HG03095 (cell line): ENCODE results near the gene PLA2G4D.

ENCODE experiments used
- ATAC-seq: cut with Tn5 transposase; IDR thresholded peaks from one replicate; pipeline ENCODE4 v1.9.1; 2021; ENCODE audit warnings: moderate library complexity; ENCODE audit not compliant: unreplicated experiment

Gene PLA2G4D

DNA sequence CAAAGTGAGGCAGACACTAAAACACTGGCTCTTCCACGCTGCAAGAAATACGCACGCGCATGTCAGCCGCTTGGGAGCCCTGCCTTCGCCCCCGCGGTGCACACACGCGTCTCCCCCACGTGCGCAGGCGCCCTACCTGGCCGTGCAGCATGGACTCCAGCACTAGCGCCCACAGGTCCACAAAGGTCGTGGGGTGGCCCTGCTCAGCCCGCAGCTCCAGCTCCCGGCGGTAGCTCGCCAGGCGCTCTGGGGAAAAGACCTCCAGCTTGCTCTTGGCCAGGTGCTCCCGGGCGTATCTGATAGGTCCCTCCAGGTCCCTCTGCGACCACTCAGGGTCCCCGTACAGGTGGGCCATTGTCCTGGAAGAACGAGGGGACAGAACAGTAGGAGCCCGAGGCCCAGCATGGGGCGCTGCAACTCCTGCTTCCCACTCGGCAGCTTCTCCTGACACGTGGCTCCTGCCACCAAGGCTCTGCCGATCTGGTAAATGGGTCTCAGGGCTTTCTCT, 14.9 kb downstream of the PLA2G4D start:
- no peak for ATAC-seq

DNA sequence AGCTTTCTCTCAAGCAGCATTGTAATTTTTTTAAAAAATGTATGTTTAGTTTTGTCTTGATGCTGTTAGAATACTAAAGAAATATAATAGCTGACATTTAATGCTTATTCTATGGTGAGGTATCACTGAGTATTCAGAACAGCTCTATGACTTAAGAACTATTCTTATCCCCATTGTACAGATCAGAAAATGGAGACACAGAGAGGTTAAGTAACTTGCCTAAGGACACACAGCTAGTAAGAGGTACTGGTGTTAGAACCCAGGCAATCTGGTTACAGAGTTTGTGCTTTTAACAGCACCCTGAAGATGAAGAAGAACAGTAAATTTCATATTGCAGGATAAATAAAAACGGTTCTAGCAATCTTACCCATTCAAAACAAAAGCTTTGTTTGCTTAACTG, 15.5 kb downstream of the PLA2G4D start:
- no peak for ATAC-seq

DNA sequence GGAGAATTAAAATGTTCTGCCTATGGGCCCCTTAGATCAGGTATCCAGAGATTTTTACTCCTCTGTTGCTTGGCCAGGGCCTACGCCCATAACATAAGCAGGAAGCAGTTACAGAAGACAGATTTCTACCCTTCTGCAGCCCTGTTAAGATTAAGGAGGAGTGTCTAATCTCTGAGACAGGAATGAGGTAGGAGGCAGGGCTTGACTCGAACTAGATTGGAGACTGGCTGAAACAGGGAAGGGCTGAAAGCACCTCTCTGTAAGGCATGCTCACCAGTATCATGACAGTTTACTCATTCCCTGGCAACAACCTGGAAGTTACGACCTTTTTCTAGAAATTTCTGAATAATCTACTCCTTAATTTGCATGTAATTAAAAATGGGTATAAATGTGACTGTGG, 16.7 kb downstream of the PLA2G4D start:
- ATAC-seq = no peak

DNA sequence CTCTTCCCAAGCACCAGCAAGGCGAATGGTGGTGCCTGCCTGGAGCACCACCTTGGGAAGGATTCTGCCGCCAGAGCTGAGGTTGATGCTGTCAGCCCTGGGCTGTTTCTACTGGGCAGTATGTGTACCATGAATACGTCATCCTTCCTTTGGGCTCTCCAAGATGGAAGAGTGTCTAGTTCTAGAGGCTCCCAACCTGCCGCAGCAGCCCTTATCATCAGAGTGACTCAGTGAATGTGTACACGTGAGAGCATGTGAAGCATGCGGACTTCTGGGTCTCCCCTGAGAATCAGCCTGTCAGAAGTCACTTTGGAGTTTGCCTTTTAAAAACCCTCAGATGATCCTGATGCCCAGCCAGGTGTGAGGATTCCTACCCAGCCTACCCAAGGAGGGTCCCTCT, 20.9 kb downstream of the PLA2G4D start:
- ATAC-seq = no peak

DNA sequence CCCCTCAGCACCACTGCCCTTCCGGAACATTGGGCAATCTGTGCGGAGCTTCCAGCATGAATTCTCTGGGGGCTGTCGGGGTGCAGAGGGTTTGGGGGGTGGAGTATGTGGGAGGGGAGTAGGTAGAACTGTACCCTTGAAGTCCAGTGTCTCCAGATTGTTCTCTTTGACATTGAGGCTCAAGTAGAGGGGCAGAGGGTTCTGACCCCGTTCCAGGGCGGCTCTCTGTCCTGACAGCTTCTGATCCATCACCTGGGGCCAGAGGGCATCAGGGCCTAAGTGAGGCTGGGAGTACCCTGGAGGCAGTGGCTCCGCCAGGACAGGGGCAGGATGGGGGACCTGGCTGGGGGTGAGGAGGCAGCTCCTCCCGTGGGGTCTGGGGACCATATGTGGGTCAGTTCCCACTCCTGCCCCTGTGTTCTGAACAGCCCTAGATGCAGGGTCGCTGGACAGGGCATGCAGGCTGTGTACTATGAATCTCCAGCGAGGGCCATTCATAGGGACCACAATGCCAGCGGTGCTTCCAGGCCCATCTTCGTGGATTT, 22.1 kb downstream of the PLA2G4D start:
- ATAC-seq = no peak

DNA sequence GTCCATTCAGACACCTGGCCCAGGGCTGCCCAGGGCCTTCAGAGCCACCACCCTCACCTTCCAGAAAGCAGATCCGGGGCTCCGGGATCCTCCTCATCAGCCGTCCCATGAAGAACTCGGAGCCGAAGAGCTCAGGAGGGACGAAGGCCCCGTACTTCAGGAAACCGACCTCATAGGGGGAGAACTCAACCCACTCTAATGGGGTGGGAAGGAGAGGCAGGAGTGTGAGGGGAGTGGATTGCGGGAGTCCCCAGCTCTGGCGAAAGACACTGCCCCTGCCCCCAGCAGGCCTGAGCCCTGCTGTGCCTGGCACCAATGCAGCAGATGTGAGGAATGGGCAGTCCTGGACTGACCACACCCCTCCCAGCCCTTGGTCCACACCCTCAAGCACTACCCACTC, 22.6 kb downstream of the PLA2G4D start:
- ATAC-seq = no peak

DNA sequence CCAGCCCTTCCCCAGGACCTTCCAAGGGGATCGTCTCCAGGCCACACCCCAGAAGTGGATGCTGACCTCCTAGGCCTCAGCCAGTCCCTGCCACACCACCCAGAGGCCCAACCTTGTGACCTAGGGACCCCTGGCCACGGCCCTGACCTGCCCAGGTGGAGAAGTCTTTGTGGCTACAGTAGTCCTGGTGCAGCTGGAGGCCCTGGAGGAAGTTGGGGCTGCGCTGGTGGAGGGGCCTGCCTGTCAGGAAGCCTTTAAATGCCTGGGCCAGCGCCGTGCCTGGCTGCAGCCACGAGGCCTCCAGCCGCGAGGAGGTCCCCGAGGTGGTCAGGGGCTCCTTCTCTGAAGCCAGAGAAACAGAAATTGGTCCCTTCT, 23.4 kb downstream of the PLA2G4D start:
- no peak for ATAC-seq

DNA sequence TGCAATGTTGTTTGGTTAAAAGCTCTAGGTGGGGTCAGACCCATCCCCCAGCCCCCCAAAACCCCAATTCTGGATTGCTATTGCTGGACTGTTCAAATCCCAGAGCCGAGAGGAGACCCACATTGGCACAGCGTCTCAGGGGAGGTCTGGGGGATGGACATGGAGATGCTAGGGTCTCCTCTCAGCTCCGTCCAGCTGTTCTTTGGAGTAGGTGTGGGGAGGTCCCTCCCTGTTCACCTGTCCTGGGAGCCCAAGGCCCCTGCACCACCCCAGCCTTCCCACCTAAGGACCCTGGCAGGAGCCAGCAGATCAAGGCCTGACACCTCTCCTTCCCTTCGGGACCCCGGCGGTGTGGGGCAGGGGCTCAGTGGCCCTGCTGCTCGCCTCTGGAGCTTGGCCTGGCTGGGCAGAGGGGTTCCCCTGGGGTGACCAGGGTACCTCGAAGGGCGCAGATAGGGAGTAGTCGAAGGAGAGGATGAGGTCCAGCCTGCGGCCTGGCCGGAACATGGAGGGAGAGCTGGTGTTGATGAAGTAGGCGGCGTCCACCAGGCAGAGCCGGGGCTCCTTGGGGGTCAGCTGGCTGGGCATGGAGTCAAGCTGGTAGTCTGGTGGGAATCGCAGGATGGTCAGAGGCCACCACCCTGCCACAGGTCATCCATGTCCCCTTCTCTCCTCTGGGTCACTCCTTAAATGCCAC, 23.9 kb downstream of the PLA2G4D start:
- ATAC-seq = no peak

DNA sequence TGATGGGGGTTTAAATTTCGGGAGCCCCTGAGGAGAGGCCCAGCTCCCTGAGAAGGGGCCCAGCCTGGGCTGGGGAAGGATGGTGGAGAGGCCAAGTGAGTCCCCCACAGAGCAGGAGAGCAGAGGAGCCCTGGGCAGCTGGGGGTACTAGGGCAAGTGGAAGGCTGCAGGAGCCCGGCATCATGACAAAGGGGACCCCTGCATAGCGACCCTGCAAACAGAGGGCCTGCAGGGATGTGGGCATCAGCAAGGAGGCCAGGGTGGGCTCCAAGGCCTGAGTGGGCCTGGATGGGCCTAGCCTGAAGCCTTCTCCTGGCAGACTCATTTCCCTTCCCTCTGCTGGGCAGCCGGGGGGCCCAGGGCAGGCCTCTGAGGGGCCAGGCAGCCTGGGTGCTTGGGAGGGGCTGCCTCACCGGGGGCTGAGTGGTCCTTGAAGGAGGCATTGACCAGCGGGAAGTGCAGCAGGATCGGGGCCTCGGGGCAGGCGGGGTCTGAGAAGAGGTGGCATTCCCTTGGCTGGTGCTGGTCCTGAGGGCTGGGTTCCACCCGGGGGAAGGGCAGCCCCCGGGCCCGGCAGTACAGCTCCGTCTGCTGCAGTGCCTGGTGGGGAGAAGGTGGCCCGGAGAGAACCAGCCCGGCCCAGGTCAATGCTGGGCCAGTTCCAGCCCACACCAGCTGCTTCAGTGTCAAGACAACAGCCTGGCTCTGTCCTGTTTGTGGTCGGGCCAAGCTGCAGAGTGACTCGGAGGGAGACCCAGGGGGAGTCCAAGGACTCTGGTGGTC, 24.7 kb downstream of the PLA2G4D start:
- ATAC-seq = no peak

DNA sequence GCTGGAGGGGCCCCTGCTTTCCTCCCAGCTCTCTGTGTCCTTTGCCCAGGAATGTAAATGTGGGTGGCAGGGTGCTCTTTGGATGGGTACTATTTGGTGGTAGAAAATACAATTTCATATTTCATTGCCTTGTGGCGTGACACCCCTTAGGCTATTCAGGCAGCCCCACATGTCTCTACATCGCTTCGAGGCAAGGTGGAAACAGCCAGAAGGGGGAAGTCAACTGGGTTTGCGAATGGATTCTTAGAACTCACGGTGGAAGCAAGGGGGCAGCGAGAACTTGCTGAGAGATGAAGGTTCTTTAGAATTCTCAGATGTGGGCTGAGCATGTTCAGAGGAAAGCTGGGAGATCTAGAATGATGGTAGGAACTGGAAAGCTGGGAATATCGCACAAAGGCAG, 25.3 kb downstream of the PLA2G4D start:
- ATAC-seq = no peak

DNA sequence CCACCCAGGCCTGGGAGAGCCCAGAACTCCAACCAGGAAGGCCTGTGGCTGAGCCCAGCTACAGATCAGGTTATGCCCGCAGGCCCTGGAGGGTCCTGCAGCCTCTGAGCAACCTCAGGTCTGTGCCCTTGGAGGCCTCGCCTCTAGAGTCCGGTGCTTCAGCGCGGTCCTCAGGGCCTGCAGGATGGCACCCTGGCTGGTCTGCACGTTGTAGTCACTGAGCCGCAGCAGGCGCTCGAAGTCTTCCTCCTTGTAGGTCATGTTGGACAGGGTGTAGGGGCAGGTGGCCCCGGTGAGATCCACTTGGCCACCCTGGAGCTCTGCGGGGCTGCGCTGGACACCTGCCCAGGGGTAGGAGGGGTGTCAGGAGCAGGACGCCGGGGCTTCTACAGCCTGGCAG, 25.8 kb downstream of the PLA2G4D start:
- ATAC-seq = no peak

DNA sequence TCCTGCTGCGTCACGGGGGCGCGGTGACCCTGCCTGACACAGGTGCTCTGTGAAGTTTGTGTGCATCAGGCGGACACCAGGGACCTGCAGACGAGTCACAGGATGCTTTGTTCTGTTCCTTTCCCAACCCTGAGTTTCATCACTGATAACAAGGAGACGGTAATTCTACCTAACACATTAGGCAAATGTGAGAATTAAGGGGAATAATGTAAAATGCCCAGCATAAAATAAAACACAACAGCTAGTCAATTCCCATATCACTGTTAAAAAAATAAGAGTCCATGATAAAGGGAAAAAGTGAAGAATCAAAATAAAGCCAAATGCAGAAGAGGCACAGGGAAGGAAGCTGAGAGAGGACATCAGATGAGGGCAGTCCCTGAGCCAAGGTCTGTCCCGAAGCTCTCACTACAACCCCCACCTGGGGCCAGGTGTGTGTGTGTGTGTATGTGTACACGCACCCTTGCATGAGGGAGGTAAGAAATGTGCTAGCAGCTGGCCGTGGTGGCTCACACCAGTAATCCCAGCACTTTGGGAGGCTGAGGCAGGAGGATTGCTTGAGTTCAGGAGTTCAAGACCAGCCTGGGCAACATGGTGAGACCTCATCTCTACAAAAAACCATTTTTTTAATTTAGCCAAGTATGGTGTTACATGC, 27.5 kb downstream of the PLA2G4D start:
- ATAC-seq = no peak

DNA sequence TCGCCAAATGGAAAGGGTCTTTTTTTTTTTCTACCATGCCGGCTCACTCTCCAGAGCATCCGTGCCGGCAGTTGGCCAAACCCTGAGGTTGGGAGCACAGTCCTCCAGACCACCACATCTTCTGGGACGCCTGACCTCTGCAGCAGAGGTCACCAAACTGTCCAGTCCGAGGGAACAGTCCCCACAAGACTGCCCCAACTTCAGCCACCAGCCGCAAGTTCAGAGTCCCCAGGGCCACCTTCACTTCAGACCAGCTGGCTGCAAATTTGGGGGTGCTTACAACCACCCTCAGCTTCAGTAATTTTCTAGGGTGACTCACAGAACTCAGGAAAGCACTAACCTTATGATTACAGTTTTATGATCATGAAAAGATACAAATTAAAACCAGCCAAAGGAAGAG, 28.9 kb downstream of the PLA2G4D start:
- no peak for ATAC-seq

DNA sequence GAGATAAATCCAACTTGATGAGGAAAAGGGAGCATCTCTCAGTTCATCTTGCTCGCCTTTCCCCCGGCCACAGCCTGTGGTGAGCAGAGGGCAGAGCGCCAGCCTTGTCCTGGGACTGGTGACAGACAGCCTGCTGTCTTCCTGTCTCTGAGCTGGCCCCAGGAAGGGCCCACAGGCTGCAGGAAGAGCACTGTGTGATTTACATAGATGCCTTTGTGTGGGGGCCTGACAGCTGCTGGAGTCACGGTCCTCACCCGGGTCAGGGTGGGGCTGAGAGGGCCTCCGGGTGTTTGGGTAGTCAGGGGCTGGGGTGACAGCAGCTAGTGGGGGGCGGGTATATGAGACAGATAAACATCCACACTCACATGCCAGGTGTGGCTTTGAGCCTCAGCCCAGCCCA, 29.3 kb downstream of the PLA2G4D start:
- ATAC-seq = no peak

DNA sequence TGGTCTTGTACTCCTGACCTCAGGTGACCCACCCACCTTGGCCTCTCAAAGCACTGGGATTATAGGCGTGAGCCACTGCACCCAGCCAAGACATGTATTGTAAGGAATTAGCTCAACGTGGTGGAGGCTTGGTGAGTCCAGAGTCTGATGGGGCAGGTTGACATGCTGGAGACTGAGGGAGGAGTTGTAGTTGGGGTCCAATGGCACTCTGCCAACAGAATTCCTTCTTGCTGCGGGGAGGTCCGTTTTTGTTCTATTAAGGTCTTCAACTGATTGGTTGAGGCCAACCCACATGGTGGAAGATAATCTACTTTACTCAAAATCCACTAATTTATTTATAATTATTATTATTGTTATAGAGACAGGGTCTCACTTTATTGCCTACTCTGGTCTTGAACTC, 30.1 kb downstream of the PLA2G4D start:
- no peak for ATAC-seq

DNA sequence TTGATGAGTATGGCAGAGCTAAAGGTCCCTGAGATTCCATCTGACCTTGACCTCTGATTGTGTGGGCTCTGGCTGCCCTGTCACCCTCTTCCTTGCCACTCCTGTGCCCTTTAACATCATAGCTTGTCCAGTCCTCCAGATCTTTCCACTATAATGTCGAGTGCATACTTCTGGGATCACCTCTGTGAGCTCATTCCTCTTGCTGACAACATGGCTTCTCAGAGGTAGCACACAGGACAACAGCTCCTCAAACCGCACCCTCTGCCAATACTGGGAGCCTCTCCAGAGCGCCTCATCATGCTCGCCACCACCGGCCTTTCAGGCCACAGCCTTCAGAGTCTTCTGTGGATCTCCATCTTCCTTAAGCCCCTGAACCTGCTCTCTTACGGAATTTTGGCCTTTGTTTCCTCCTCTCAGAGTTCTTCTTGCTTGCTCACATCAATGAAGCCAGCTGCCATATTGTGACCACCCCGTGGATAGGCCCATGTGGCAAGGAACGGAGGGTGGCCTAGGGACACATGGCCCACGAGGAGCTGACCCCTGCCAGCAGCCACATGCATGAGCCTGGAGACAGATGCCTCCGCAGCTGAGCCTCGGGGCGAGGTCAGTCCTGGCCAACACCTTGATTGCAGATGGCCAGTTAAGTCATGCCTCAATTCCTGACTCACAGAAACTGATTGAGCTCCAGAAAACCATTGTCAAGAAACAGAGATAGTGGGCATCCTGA, 31.1 kb downstream of the PLA2G4D start:
- no peak for ATAC-seq

DNA sequence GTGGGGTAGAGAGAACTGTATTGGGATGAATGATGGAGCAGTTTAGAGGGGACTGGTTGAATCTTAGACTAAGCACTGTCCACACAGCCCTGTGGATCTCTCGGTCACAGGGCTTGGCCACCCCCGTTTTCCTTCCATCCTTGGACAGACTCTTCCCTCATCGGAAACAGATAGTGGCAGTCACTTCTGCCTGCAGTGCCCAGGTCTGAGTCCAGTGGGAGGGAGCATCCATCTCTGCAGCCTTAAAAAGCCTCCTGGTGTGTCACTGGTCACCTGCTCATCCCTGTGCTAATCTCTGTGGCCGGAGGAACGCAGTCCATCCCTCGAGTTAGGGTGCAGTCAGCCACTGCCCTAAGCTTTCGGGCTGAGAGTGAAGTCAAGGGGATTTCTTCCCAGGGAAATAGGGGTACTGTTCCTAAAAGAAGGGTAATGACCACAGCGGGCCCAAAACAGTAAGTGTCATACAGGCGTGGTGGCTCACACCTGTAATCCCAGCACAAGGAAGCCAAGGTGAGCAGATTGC, 32.0 kb downstream of the PLA2G4D start:
- no peak for ATAC-seq

DNA sequence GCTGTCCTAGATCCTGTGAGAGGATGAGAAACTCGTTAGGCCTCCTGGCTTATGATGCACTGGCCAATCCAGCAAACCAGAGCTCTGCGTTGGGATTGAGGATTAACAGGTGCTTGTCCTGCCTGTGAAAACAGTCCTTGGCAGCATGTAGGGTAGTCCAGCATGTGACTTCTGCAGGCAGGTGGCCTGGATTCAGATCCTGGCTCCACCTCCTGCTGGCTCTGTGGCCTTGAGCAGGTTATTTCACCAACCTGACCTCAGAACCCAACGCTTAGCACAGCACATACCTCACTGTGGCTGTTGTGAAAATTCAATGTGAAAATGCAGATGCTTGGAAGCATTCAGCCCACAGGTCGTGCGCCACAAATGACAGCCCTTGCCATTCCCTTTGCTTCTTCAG, 33.6 kb downstream of the PLA2G4D start:
- ATAC-seq = no peak

DNA sequence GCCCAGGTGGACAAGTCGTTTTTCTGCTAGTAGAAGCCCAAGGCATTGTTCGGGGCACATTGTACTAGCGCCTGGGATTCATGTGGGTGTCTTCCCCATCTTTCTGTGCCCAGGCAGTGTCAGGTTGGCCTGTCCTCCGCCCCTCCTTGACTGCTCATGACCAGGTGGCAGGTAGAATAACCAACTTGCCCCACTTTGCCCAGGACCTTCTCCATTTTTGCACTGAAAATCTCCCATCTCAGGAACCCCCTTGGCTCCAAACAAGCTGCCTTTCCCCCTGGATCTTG, 33.9 kb downstream of the PLA2G4D start:
- ATAC-seq = no peak

DNA sequence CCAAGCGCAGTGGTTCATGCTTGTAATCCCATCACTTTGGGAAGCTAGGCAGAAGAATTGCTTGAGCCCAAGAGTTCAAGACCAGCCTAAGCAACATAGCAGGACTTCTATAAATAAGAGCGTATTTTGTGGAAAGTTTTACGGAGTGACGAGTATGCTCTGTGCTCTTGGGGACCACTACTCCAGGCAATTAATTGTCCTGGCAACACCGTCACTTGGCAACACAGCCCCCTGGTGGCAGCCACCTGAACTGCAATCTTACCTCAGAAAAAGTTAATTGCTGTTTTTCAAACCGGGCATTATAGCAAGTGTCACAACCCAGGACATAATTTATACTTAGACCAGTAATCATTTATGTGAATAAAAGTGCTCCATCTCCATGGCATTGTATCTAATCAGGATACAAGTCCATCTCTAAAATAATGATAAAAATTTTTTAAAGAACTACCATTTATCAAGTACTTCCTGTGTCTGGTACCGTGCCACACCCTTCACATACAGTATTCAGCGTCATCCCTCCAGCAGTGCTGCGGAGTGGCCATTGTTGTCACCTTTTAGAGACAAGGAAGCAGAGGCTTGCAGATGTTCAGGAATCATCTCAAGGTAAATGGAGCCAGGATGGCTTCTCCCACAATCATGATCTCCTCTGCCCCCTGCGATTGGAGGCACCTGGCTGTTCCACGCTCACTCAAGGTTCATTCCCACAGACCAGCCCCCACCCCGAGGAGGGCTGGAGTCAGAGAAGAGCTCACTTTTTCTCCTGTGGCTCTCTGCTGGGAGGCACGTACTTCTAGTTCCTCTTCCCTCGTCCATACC, 34.5 kb downstream of the PLA2G4D start:
- ATAC-seq = no peak
